Ovary (tissue), 3 donors: ENCODE data around the gene RAB9A.

Experiments
- CTCF ChIP-seq, 3 donors: fragments of 450-650 bp in 2 of 3; fragments of 200-600 bp in 1 of 3; IDR thresholded peaks; one replicate each; pipeline versions ENCODE4 v1.5.1 to v1.8.0; 2016 to 2022; ENCODE audit warnings: antibody characterized with exemption in 3 of 3, mild to moderate bottlenecking in 1 of 3
- POLR2A ChIP-seq: fragments of 450-650 bp; IDR thresholded peaks from one replicate; pipeline ENCODE4 v1.6.1; 2017; ENCODE audit warnings: antibody characterized with exemption, mild to moderate bottlenecking, moderate library complexity
- donor health status: DM: no; HTN: no; CAD: no.

- no peak for TF ChIP-seq POLR2A
- no peak for TF ChIP-seq CTCF (IDR thresholded peaks at IDR 0.05)
These were observed 66.3 kb downstream of the RAB9A start for GRCh38 chrX:13755254-13755653.
